DND-41 (cell line): ENCODE measurements around the gene MYH6.
"Not testable (repeated sequence)": the region's sequence is repeated elsewhere in the genome, so short reads cannot be mapped to it uniquely, and the experiment has no call there.

Experiments used
- ATAC-seq: fragments of 200-7000 bp; cut with Tn5 transposase; 3 replicates; pipeline ENCODE4 v1.9.1; 2021; ENCODE audit warnings: low read depth; ENCODE audit not compliant: insufficient read depth
- DNase-seq: peaks from one replicate; pipeline ENCODE4 v3.0.0-alpha.2; 2020
- H2AFZ ChIP-seq: 2 replicates; pipeline ENCODE4 v1.6.0; 2012; ENCODE audit warnings: low read depth, low read length
- H3K27ac ChIP-seq: 2 replicates; pipeline ENCODE4 v1.5.1; 2012; ENCODE audit warnings: low read length, inconsistent platforms
- H3K27me3 ChIP-seq: fragments of 200-600 bp; sonication (generic); 2 replicates; pipeline ENCODE4 v1.6.0; 2012; ENCODE audit warnings: low read length, mild to moderate bottlenecking, inconsistent platforms; ENCODE audit not compliant: insufficient read depth, poor library complexity
- H3K36me3 ChIP-seq: 2 replicates; pipeline ENCODE4 v1.5.1; 2012; ENCODE audit warnings: low read length, inconsistent platforms; ENCODE audit not compliant: insufficient read depth
- H3K4me1 ChIP-seq: 2 replicates; pipeline ENCODE4 v1.5.1; 2012; ENCODE audit warnings: mild to moderate bottlenecking, low read length; ENCODE audit not compliant: insufficient read depth
- H3K4me2 ChIP-seq: 2 replicates; pipeline ENCODE4 v1.6.0; 2012; ENCODE audit warnings: mild to moderate bottlenecking, moderate library complexity, low read length, inconsistent platforms; ENCODE audit not compliant: insufficient read depth
- H3K4me3 ChIP-seq, 2 experiments: fragments of 200-600 bp in 1 of 2; shearing (Covaris generic) in 1 of 2; 2 replicates each; pipeline ENCODE4 v1.5.1; 2012 to 2016; ENCODE audit warnings: inconsistent platforms in 2 of 2, low read length in 2 of 2, mild to moderate bottlenecking in 2 of 2, low read depth in 1 of 2, moderate library complexity in 1 of 2
- H3K79me2 ChIP-seq: 2 replicates; pipeline ENCODE4 v1.6.0; 2012; ENCODE audit warnings: low read length, inconsistent platforms; ENCODE audit not compliant: insufficient read depth
- H3K9ac ChIP-seq: 2 replicates; pipeline ENCODE4 v1.6.0; 2012; ENCODE audit warnings: low read depth, mild to moderate bottlenecking, inconsistent platforms, low read length, moderate library complexity
- H3K9me3 ChIP-seq: 2 replicates; pipeline ENCODE4 v1.5.1; 2012; ENCODE audit warnings: low read length, moderate library complexity, mild to moderate bottlenecking, inconsistent platforms; ENCODE audit not compliant: insufficient read depth, severe bottlenecking
- H4K20me1 ChIP-seq: 2 replicates; pipeline ENCODE4 v1.6.0; 2012; ENCODE audit warnings: low read length; ENCODE audit not compliant: insufficient read depth
- CTCF ChIP-seq: IDR thresholded peaks from 2 replicates; pipeline ENCODE4 v1.5.1; 2012; ENCODE audit warnings: borderline replicate concordance, low read length, moderate library complexity, mild to moderate bottlenecking; ENCODE audit not compliant: poor library complexity, severe bottlenecking; ENCODE audit errors: extremely low read depth
- EZH2 ChIP-seq: IDR thresholded peaks from 3 replicates; pipeline ENCODE4 v1.6.1; 2012; ENCODE audit warnings: borderline replicate concordance, low read depth, mild to moderate bottlenecking, moderate library complexity, low read length, inconsistent platforms; ENCODE audit not compliant: severe bottlenecking

Gene MYH6

GRCh38 chr14:23402296-23403138 lies 5.6 kb downstream of the MYH6 start:
- no peak for TF ChIP-seq EZH2
- no peak for TF ChIP-seq CTCF

GRCh38 chr14:23401291-23401690 lies 6.8 kb downstream of the MYH6 start:
- no peak overlapping the region for H3K9ac ChIP-seq
- H3K4me3 ChIP-seq: no peak overlapping the region
- TF ChIP-seq CTCF (no peak), EZH2 (no peak)
- ATAC-seq (no peak), DNase-seq (no peak)
- no peaks in the 10 kb centered on the region for H3K79me2 ChIP-seq
- no peak overlapping the region for H2AFZ ChIP-seq
- H4K20me1 ChIP-seq: no peaks in the 10 kb centered on the region; the same call in 1 of the 2 replicates
- H3K9me3 ChIP-seq: no peaks in the 10 kb centered on the region
- no peak overlapping the region for H3K27ac ChIP-seq
- peaks cover 15% of the 10 kb centered on the region for H3K27me3 ChIP-seq
- no peaks in the 10 kb centered on the region for H3K4me1 ChIP-seq
- H3K36me3 ChIP-seq: no peaks in the 10 kb centered on the region
- H3K4me2 ChIP-seq: no peak overlapping the region

More at GRCh38 chr14:23402296-23403138, 5.6 kb downstream of the MYH6 start:
- H4K20me1 ChIP-seq: no peaks in the 10 kb centered on the region; the same call in 1 of the 2 replicates
- H3K4me1 ChIP-seq: no peaks in the 10 kb centered on the region
- no peak overlapping the region for H3K4me3 ChIP-seq
- no peaks in the 10 kb centered on the region for H3K9me3 ChIP-seq
- H3K79me2 ChIP-seq: no peaks in the 10 kb centered on the region
- H3K27me3 ChIP-seq: peaks cover 15% of the 10 kb centered on the region
- no peak for ATAC-seq
- H2AFZ ChIP-seq: no peak overlapping the region
- no peak overlapping the region for H3K27ac ChIP-seq
- H3K4me2 ChIP-seq: no peak overlapping the region
- H3K36me3 ChIP-seq: no peaks in the 10 kb centered on the region
- no peak for DNase-seq
- H3K9ac ChIP-seq: no peak overlapping the region

- H3K79me2 ChIP-seq, ATAC-seq, H3K9me3 ChIP-seq, H3K9ac ChIP-seq, DNase-seq, H3K36me3 ChIP-seq, H3K4me1 ChIP-seq, H3K4me2 ChIP-seq, H3K27ac ChIP-seq, H2AFZ ChIP-seq, H4K20me1 ChIP-seq, H3K4me3 ChIP-seq: not testable (repeated sequence)
- H3K27me3 ChIP-seq: peaks cover 15% of the 10 kb centered on the region
These were observed 7.5 kb downstream of the MYH6 start for GRCh38 chr14:23400496-23401149.

- H3K4me3 ChIP-seq: no peak overlapping the region
- no peak overlapping the region for H3K9ac ChIP-seq
- H4K20me1 ChIP-seq: no peaks in the 10 kb centered on the region; the same call in 1 of the 2 replicates
- no peaks in the 10 kb centered on the region for H3K9me3 ChIP-seq
- no peak overlapping the region for H2AFZ ChIP-seq
- peaks cover 16% of the 10 kb centered on the region for H3K27me3 ChIP-seq
- no peak overlapping the region for H3K4me2 ChIP-seq
- ATAC-seq: no peak
- TF ChIP-seq EZH2 (no peak), CTCF (no peak)
- H3K36me3 ChIP-seq: no peaks in the 10 kb centered on the region
- H3K27ac ChIP-seq: no peak overlapping the region
- H3K4me1 ChIP-seq: no peaks in the 10 kb centered on the region
- DNase-seq: no peak
- H3K79me2 ChIP-seq: no peaks in the 10 kb centered on the region
These were observed 8.5 kb downstream of the MYH6 start for GRCh38 chr14:23399591-23399990.
